Breast epithelium (tissue), 4 donors: ENCODE results near the gene MC2R. TPM values are rescaled to one million over a fixed set of nuclear protein-coding genes. Genes with fewer than 3 reads are reported as not detected.

Source experiments
- DNase-seq, 2 donors: peaks; one replicate each; pipeline ENCODE4 v3.0.0-alpha.2; 2019; ENCODE audit warnings: low spot score in 2 of 2
- H3K27ac ChIP-seq, 2 donors: fragments of 200-600 bp; sonication (generic) in 1 of 2; one replicate each; pipeline ENCODE4 v1.5.1; 2016 to 2019; ENCODE audit warnings: mild to moderate bottlenecking in 1 of 2
- H3K27me3 ChIP-seq, 2 donors: fragments of 200-600 bp; sonication (generic) in 1 of 2; one replicate each; pipeline versions ENCODE4 v1.5.1 to v1.6.0; 2017 to 2019; ENCODE audit warnings: control low read depth in 1 of 2, mild to moderate bottlenecking in 1 of 2
- H3K36me3 ChIP-seq: fragments of 200-600 bp; one replicate; pipeline ENCODE4 v1.5.1; 2019
- H3K4me1 ChIP-seq, 2 donors: fragments of 200-600 bp; sonication (generic); one replicate each; pipeline ENCODE4 v1.5.1; 2016 to 2019; ENCODE audit warnings: control low read depth in 1 of 2
- H3K4me3 ChIP-seq, 3 donors: fragments of 200-600 bp; sonication (generic); 1 replicate in 2 of 3; 2 replicates in 1 of 3; pipeline ENCODE4 v1.5.1; 2016 to 2019; ENCODE audit warnings: mild to moderate bottlenecking in 3 of 3, moderate library complexity in 2 of 3
- H3K9me3 ChIP-seq, 2 donors: fragments of 200-600 bp; sonication (generic) in 1 of 2; one replicate each; pipeline ENCODE4 v1.5.1; 2016 to 2019; ENCODE audit warnings: control low read depth in 1 of 2
- POLR2A ChIP-seq: fragments of 450-650 bp; IDR thresholded peaks from one replicate; pipeline ENCODE4 v1.6.1; 2016; ENCODE audit warnings: antibody characterized with exemption, mild to moderate bottlenecking, moderate library complexity
- POLR2AphosphoS5 ChIP-seq, 3 donors: sonication (generic); formaldehyde crosslinking; IDR thresholded peaks; one replicate each; pipeline ENCODE4 v1.6.1; 2017; ENCODE audit warnings: antibody characterized with exemption in 3 of 3
- intact Hi-C: fragments of 100-400 bp; cut with DNase I; formaldehyde crosslinking; loops from one replicate; pipeline ENCODE4 v1.15.1; 2023; ENCODE audit warnings: low total_unique reads
- total RNA-seq, 3 donors: library from RNA; depleted of rRNA; stranded (reverse); fragments of >200 nt; gene quantifications; one replicate each; pipeline ENCODE4 v1.1.0, GENCODE V29; 2016
- TF ChIP-seq, protein P1 (sequence below), 3 donors: fragments of 450-650 bp; IDR thresholded peaks; one replicate each; pipeline ENCODE4 v1.5.1; 2016 to 2017; ENCODE audit warnings: antibody characterized with exemption in 3 of 3, mild to moderate bottlenecking in 3 of 3, moderate library complexity in 3 of 3

The MC2R gene
- total RNA-seq, 3 donors from 2014 or later, result not detected

DNA sequence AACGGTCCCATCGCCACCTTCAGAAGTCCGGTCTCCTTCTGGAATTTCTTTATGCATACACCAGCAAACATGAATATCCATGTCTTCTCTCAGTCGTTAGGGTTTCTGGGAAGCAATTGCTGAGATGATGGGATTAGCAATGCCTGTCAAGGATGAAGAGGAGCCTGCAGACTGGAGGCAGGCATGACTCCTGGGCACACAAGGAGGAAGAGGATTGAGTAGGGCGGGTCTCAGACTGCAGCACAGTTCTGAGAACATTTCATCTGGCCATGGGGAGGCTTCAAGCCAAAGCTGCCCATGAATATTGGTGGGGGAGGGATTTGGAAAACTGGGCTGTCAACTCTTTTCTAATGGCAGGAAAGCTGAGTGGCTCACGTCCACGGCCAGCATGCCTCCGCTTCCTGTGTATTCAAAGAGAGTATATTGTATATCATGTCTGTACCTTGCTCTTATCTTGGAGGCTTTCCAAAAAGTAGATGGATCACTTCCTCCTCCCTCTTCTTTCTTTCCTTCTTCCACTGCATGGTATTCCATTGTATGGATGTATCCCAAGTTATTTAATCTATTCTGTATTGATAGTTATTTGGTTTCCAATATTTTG, 24.5 kb downstream of the MC2R start:
- Histone ChIP-seq H3K9me3 (no peaks in the 10 kb centered on the region), H3K27ac (no peak overlapping the region), H3K4me3 (no peak overlapping the region), H3K36me3 (no peaks in the 10 kb centered on the region), H3K27me3 (peaks cover 0 to 4% of the 10 kb centered on the region in 2 donors), H3K4me1 (no peaks in the 10 kb centered on the region)
- intact Hi-C loops, result no loop called here
- no peak for TF ChIP-seq POLR2A
- no peak for DNase-seq

DNA sequence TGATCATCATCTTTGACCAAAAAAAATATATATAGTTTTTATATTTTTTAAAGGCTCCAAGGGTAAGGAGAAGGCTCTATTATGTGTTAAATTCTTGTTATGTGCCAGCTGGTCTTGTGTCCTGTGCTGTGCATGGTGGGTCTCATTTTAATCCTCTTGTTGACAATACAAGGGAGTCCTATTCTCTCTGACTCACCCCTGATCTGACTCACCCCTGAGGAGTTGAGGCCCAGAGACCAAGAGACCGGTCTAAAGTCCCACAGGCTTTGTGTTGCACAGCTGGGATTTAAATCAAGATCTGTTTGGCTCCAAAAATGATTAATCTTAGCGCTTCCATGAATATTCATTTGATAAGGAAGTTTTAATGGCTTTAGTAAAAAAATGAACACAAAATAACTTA, 25.7 kb downstream of the MC2R start:
- Histone ChIP-seq H3K27ac (no peak overlapping the region), H3K4me1 (no peaks in the 10 kb centered on the region), H3K27me3 (peaks cover 0 to 4% of the 10 kb centered on the region in 2 donors), H3K36me3 (no peaks in the 10 kb centered on the region), H3K9me3 (no peaks in the 10 kb centered on the region), H3K4me3 (no peak overlapping the region)
- TF ChIP-seq, protein P1, sequence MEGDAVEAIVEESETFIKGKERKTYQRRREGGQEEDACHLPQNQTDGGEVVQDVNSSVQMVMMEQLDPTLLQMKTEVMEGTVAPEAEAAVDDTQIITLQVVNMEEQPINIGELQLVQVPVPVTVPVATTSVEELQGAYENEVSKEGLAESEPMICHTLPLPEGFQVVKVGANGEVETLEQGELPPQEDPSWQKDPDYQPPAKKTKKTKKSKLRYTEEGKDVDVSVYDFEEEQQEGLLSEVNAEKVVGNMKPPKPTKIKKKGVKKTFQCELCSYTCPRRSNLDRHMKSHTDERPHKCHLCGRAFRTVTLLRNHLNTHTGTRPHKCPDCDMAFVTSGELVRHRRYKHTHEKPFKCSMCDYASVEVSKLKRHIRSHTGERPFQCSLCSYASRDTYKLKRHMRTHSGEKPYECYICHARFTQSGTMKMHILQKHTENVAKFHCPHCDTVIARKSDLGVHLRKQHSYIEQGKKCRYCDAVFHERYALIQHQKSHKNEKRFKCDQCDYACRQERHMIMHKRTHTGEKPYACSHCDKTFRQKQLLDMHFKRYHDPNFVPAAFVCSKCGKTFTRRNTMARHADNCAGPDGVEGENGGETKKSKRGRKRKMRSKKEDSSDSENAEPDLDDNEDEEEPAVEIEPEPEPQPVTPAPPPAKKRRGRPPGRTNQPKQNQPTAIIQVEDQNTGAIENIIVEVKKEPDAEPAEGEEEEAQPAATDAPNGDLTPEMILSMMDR (IDR thresholded peaks at IDR 0.05), result no peak
- no peak for TF ChIP-seq POLR2A
- no peak for TF ChIP-seq POLR2AphosphoS5 (IDR thresholded peaks at IDR 0.05)
- intact Hi-C loops, result loop anchor here (10.0 kb wide), 1 partner anchor 105 kb away; no protein-coding TSS in a partner anchor
- DNase-seq, result no peak

DNA sequence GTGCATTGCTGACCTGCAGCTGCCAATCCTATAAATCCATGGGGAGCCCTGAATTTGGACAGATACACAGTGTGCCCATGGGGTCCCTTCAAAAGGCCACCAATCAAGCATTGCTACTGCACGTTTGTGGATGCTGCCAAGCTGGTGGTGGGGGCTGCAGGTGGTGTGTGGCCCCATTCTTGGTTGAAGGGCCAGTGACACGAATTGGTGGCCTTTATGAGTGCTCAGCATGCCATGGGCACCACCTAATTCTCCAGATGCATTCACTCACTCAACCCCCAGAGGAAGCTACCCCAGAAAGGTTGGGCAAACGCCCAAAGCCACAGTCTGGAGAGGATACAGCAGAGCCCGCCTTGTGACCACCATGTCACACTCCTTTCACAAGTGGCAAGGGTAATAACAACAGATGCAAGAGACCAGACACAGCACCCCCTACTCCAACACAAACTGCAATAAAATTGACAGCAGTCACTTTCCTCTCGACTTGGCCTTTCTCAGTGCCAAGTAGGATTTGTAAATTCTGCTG, 27.1 kb downstream of the MC2R start:
- Histone ChIP-seq H3K9me3 (no peaks in the 10 kb centered on the region), H3K36me3 (no peaks in the 10 kb centered on the region), H3K4me1 (no peaks in the 10 kb centered on the region), H3K27ac (no peak overlapping the region), H3K4me3 (no peak overlapping the region), H3K27me3 (peaks cover 0 to 4% of the 10 kb centered on the region in 2 donors)
- intact Hi-C loops, result loop anchor here (10.0 kb wide), 1 partner anchor 107 kb away; no protein-coding TSS in a partner anchor
- TF ChIP-seq POLR2A, result no peak
- TF ChIP-seq, protein P1 (IDR thresholded peaks at IDR 0.05), result no peak
- no peak for TF ChIP-seq POLR2AphosphoS5 (IDR thresholded peaks at IDR 0.05)
- no peak for DNase-seq

- Histone ChIP-seq H3K36me3 (no peaks in the 10 kb centered on the region), H3K4me3 (no peak overlapping the region), H3K9me3 (no peaks in the 10 kb centered on the region), H3K27ac (no peak overlapping the region), H3K4me1 (no peaks in the 10 kb centered on the region), H3K27me3 (no peaks in the 10 kb centered on the region)
- TF ChIP-seq, protein P1 (IDR thresholded peaks at IDR 0.05), result no peak
- intact Hi-C loops, result loop anchor here (10.0 kb wide), 1 partner anchor 110 kb away; no protein-coding TSS in a partner anchor
- no peak for DNase-seq
Observed at GRCh38 chr18:13885009-13885408, 30.3 kb downstream of the MC2R start.

DNA sequence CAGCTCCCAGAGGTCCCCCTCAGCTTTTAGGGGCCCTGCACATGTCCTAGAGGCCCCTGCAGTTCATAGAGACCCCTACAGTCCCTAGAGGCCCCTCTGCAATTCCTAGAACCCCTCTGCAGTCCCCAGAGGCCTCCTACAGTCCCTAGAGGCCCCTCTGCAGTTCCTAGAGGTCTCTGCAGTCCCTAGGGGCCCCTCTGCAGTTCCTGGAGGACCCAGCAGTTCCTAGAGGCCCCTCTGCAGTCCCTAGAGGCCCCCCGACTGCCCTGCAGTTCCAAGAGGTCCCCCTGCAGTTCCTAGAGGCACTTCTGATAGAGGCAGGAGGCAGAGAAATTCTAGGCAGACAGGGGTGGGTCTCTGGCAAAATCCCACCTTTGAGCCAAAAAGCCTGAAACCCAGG, 35.4 kb downstream of the MC2R start:
- Histone ChIP-seq H3K4me3 (no peak overlapping the region), H3K4me1 (no peaks in the 10 kb centered on the region), H3K27me3 (no peaks in the 10 kb centered on the region), H3K27ac (no peak overlapping the region), H3K36me3 (no peaks in the 10 kb centered on the region), H3K9me3 (no peaks in the 10 kb centered on the region)
- intact Hi-C loops, result loop anchor here (10.0 kb wide), 1 partner anchor 115 kb away; no protein-coding TSS in a partner anchor
- TF ChIP-seq POLR2AphosphoS5 (IDR thresholded peaks at IDR 0.05), result no peak
- no peak for DNase-seq

GRCh38 chr18:13879492-13879891, 35.8 kb downstream of the MC2R start:
- Histone ChIP-seq H3K9me3 (no peaks in the 10 kb centered on the region), H3K27ac (no peak overlapping the region), H3K4me1 (no peaks in the 10 kb centered on the region), H3K27me3 (no peaks in the 10 kb centered on the region), H3K4me3 (no peak overlapping the region), H3K36me3 (no peaks in the 10 kb centered on the region)
- TF ChIP-seq, protein P1 (IDR thresholded peaks at IDR 0.05), result no peak
- TF ChIP-seq POLR2A (no peak), POLR2AphosphoS5 (IDR thresholded peaks at IDR 0.05) (no peak)
- intact Hi-C loops, result no loop called here
- no peak for DNase-seq
